D721Med (cell line): Measurements from ENCODE around the gene COQ3.

Experiments
- DNase-seq: peaks from one replicate; pipeline ENCODE4 v3.0.0; 2011; ENCODE audit warnings: low spot score; ENCODE audit not compliant: insufficient read length
- FAIRE-seq: peaks from 2 replicates; lab custom pipeline; 2011; peaks lifted over from hg19 to GRCh38; lab: Jason Lieb, UNC
- CTCF ChIP-seq: IDR thresholded peaks from 2 replicates; pipeline ENCODE4 v1.5.1; 2012; ENCODE audit warnings: mild to moderate bottlenecking, control low read depth; ENCODE audit not compliant: insufficient read depth; ENCODE audit errors: missing control alignments

The COQ3 gene

GRCh38 chr6:99415446-99415845 lies 21.5 kb upstream of the COQ3 start:
- no peak for TF ChIP-seq CTCF
- DNase-seq (no peak), FAIRE-seq (no peak)

DNA sequence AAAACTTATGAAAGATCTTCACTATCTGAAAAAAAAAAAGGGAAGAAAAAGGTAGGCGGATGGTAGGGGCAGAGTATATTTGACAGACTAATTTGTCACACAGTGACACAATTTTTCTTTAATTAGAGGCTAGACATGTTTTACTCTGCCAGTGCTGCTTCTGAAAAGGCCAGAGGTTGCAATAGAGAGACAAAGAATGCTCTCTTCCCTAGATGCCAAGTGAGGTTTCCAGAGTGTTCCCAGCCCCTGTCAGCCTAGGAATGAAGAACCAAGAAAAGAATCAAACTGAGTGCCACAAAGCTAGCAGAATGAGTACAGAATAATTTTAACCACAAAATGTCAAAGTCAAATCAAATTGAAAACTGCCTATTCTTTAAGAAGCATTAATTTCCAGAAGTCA lies 18.1 kb upstream of the COQ3 start:
- DNase-seq (no peak), FAIRE-seq (no peak)
- no peak for TF ChIP-seq CTCF

- FAIRE-seq (no peak), DNase-seq (no peak)
- TF ChIP-seq CTCF = no peak
These were observed 15.7 kb upstream of the COQ3 start for GRCh38 chr6:99409672-99410071.

- no peak for DNase-seq
These were observed 13.1 kb upstream of the COQ3 start for GRCh38 chr6:99407076-99407475.

GRCh38 chr6:99402448-99402847 lies 8.5 kb upstream of the COQ3 start:
- no peak for TF ChIP-seq CTCF

More at GRCh38 chr6:99407076-99407475, 13.1 kb upstream of the COQ3 start:
- no peak for TF ChIP-seq CTCF
- no peak for FAIRE-seq

DNA sequence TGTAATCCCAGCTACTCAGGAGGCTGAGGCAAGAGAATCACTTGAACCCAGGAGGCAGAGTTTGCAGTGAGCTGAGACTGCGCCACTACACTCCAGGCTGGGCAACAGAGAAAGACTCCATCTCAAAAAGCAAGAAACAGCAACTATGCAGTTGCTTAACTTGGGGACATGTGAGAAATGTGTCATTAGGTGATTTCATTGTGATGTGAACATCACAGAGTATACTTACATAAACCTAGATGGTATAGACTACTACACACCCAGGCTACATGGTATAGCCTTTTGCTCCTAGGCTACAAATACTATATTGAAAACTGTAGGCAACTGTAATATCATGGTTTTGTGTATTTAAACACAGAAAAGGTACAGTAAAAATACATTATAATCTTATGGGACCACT lies 3.3 kb upstream of the COQ3 start:
- DNase-seq (no peak), FAIRE-seq (no peak)
- TF ChIP-seq CTCF = no peak

More at GRCh38 chr6:99402448-99402847, 8.5 kb upstream of the COQ3 start:
- DNase-seq (no peak), FAIRE-seq (no peak)

DNA sequence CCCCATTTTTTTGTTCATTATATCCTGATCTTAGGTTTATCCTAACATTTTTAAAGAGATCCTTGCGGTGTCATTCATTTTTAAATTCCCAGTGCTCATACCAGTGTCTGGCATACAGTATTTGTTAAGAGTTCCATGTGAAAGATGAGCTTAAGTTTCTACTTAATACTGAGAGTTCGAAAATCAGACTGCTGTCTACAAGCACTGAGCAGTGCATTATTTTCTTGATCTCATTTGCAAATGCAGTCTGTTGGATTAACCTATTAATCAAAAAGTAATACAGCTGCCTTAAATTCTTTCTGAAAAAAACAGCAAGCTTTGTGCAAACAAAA lies 663 bp downstream of the COQ3 start:
- FAIRE-seq = no peak

More for the DNA sequence above, 663 bp downstream of the COQ3 start:
- TF ChIP-seq CTCF = no peak
- DNase-seq = no peak
